Stimulated activated CD4-positive, alpha-beta T cell treated with anti-CD3 and anti-CD28 coated beads, Interleukin-4, amount 100 ng/mL, for 4 hours (primary cell): ENCODE measurements around the gene MAP3K14.

ENCODE experiments used
- DNase-seq, 2 experiments: peaks; one replicate each; pipeline ENCODE4 v3.0.0-alpha.2; 2020

The MAP3K14 gene

DNA sequence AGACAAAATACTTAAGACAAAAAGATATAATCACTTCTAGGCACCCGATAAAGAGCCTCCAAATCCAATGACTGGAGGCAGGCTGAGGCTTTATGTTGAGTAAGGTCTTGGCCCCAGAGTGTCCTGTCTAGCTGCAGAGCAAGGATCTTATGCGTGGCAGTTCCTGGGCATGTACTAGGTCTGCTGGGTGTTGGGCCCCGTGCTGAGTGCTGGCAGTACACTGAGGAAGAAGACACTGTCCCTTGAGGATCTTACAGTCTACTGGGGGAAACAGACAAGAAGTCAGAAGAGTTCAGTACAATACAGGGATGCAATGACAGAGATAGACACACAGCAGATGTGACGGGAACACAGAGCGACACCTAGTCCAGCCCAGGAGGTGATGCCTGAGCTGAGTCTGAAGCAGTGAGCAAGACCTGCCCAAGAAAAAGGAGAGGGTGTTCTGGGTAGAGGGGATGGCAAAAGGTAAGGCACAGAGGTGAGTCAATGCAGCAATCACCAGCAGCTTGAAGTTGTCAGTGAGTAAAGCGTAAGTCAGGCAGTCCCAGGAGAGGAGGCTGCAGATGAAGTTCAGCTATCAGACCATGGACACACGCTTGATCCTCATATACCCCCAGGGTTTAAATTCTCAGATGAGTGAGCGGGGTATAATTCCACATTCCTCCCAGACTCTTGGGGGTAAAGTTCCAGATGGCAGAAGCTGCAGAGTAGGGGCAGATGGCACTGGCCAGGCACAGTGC, 18.1 kb downstream of the MAP3K14 start:
- no peak for DNase-seq

DNA sequence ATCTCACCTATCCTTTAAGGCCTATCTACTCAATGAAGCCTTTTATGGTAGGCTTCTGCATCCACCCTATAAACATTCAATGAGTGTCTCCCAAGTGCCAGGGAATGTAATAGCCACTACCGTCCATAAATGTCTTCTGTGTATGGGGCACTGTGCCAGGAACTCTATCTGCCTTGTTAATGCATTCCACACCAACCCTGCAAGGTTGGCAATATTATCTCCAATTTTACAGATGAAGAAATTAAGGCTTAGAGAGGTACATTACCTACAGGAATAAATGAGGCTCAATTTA, 20.0 kb downstream of the MAP3K14 start:
- DNase-seq, result no peak

DNA sequence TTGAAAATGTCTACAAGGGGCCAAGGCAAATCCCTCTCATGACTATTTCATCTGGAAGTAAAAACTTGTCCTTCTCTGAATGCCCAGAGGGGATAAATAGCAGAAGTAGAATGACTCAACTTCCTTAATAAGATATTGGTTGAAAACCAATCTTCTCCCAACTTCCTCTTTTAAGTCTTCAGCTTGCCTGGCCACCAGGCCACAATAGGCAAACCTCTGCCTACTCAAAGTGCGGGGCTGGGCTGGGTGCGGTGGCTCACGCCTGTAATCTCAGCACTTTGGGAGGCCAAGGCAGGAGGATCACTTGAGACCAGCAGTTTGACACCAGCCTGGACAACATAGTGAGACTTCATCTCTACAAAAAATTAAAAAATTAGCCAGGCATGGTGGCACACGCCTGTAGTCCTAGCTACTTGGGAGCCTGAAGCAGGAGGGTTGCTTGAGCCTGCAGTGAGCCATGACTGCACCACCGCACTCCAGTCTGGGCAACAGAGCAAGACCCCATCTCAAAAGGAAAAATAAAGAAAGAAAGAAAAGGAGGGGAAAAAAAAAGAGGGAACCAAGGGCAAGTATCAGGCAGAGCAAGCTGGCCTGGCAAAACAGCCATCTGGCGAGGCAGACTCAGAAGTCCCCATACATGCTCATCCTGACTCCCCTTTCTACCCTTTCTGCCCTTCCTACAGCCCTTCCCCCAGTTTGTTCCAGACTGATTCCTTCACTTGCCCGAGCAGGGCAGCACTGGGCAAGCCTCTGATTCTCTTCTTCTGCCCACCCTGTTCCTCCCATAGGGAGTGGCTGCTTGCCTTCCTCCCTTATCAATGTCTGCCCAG, 20.6 kb downstream of the MAP3K14 start:
- DNase-seq, result no peak

DNA sequence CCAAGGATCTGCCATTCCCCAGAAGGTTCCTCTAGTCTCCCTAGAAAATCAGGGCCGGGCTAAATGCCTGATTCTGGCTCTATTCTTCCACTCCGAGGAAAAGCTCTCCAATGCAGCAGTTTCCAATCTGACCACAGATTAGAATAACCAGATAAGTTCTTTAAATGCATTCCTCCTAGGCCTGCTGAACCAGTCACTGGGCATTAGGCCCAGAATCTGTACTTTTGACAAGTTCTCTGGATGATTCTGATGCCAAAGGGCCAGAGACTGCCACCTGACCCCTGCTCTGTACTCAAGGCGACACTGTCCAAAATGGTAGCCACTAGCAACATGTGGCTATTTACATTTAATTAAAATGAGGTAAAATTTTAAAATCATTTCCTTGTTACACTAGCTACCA, 22.3 kb downstream of the MAP3K14 start:
- DNase-seq, result no peak

DNA sequence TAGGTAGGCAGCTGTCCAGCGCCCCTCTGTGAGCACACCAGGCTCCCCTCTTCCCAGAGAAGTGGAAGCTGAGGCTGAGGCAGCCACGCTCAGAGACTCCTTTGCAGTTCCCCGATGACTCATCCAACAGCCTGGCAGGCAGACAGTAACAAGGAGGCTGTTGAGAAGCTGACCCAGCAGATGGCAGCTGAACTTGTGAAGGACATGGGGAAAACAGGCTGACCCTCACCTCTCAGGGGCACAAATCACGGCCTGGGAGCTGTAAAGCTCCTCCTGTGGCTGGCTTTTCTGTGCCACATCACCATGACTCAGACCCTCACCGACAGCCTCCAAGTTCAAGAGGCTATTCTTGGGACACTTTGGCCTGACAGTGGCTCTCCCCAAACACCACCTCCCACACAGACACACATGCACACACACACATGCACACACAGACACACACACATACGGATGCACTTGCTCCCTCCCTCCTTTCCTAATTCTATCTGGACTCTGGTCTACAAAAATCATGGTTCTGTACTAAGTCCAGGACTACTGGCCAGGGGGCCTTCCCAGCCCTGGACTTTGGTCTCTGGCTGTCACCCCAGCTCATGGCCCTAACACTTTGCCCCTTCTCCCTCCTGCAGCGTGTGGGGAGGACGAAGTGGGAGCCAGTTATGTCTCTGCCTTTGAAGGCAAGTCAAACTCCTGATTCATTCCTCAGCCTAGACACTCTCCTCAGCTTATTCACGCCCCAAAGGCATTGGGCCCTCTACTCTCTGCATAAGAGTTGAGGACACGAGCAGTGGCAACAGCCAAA, 23.2 kb downstream of the MAP3K14 start:
- no peak for DNase-seq

DNA sequence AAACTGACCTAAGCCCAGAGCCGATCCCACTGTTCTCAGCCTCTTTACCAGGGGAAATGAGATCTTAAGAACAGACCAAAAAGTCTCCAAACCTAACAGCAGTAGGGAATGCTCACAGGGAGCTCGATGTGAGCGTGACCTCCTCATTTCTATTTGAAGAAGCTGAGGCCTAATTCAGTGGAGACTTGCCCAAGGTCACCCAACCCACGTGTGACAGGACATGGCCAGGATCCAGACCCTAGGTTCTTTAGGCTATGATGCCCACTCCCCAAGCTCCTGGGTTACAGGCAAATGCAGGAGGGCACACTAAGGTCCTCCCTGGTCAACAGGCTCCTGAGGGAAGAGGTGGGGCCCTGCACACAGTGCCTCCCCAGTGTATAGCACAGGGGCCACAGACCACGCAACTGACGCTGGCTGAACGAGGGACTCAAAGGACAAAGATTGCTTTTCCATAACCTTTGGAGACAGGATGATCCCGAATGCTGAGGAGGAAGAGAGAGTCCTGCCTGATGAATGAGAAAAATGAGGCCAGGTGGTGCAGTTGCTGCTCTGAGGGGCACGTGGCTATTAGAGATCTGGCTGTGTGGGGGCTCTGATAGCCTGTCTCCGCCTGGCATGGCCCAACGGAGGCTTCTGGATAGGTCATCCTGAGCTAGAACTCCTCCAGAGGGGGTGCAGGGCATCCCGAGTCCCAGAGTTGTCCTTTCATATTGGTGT, 24.0 kb downstream of the MAP3K14 start:
- no peak for DNase-seq

DNA sequence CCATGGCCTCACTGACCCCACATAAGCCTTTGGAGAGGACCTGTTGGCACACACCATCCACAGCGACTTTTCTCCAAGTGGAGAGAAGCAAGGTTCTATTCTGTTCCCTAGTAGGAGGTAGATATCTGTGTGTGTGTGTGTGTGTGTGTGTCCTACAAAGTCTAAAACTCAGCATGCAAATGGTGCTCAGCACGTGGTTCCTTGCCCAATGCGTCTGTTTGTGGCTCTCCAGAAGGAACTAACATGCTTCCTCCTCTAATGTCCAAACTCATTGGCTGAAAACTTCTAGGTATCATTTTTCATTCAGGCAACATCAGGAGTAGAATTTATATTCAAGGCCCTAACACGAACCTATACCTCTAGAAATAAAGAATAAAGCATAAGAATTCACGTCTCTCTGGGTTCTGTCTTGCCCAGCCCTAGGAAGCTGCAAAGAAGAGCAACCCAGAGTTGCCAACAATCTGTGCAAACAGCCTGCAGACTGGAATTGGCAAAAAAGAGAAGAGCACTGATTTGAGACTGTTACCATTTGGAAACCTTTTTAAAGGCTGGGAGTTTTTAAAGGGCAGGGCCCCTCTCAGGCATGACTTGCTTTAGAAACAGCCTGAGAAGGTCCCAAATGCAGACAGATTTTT, 25.5 kb downstream of the MAP3K14 start:
- no peak for DNase-seq

DNA sequence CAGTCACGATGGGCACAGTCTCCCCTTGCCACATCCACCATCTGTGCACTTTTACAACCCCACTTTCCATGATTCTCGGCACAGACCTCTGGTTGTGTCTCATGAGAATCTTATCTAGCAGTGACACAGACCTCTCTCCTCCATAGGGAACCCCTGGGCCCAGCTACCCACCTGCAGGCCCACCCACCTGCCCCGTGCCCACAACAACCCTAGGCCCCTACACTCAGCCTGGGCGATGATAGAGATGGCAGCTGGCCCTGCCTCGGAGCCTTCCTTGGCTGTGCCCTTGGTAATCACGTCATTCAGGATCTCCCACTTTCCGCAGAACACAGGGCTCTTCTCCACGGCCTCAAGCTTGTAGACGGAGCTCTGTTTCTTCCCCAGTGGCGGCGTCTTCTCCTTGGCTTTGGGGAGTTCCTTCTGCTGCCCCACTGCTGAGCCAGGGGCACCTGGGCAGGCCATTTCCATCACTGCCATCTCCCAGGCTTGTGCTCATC, 26.5 kb downstream of the MAP3K14 start:
- DNase-seq, result no peak

DNA sequence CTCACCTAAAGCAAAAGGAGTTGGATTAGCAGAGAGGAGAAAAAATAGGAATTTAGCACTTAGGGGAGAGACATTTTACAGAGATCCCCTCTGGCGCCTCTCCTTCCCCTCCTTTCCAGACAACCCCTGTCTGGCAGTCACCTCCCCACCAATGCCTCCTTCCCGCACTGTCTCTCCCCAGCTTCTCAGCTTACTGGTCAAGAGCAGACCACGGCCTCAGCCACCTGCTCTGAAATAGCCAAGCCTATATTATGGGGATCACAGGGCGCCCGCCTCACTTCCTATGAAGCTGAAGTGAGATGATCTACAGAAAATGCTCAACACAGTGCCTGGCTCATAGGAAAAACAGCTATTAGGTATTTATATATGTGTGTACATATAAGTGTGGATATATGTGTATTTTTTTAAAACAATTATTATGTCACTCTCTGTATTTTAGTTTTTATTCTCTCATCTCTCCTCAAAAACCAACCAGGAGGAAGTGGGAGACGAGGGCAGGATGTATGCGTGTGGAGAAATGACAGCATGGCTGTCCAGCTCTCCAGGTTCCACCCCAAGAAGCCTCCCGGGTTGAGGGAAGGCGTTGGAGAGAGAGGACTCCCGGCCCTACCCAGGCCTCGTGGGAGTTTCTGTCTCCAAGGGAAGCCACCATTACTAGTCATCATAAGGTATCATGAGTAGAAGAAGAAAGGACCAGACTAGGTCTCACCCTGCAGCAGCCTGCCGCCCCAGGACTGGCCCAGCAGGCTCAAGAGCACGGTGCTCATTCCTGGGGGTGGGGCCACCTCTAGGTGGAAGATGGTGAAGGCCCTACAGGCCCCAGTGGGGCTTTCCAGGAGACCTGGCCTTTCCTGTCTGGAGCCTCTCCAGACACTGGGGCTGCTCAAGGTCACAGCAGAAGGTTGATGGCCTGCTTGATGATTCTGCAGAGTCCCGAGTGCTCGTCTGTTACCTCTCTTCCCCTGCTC, 27.2 kb downstream of the MAP3K14 start:
- DNase-seq, result no peak

DNA sequence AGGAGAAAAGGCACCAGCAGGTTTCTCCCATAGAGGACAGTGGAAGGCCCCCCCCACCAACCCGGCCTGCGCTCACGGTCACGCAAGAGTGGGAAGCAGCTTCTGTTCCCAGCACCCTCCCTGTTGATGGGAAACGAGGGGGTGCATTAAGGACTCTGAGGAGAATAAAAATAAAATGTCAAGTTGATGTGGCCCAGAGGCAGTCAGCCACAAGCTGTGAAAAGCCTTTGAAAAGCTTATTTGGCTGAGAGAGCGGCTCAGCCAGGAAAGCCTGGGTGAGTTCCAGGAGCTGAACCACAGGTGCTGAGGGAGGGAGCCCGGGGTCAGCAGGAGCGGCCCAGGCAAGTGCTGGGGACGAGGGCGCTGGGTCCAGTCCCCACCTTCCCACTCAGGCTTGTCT, 28.0 kb downstream of the MAP3K14 start:
- DNase-seq, result no peak

DNA sequence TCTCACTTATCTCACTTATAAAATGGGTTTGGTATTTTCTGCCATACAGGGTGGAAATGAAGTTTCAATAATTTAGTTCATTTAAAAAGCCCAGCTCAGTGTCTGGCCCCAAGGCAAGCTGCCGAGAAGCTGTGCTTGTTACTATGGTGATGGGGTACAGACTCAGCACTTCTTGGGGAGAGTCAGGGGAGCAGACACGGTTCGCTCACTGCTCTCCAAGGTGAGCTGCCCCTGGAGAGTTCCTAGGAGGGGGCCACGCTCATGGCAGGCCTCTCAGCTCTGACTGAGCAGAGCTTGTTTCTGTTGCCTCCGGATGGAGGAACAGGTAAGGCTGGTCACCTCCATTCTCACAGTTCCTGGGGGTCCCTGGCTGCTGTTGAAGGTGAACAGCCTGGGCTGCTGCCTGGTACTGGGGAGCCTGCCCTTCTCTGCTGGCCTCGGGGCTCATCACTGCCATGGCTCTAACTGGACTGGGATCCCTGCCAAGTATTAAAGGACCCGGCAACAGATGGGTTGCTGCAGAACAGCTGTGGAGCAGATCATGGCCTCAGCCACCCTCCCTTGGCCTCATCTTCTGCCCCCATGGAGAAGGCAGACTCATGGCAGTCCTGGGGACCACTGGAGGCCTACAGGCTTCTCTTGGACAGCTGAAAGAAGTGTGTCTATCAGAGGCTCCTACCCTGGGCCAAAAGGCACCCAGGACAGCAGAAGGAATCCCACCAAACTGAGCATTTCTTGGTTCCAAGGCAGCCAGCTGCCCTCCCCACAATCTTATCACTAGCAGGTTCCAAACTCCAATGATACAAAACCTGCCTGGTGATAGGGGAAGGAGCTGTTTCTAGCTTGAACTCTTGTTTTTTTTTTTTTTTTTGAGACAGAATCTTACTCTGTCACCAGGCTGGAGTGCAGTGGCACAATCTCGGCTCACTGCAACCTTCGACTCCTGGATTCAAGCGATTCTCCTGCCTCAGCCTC, 29.0 kb downstream of the MAP3K14 start:
- DNase-seq, result no peak

DNA sequence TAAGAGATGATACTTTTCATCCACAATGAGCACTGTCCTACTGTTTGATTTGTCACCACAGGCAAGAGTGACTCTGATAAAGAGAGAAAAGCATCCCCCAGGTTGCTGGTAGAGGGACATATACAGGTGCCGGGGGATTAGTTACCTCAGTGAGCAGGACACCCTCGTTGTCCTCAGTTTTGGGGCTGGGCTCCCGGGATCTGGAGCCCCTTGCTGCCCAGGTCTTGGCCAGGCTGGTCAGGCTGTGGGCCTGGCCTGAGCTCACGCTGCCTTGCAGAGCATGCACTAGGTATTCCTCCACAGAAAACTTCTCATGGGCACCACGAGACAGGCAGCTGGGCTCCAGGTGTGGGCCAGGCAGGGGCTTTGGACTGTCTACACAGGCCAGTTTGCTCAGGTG, 30.5 kb downstream of the MAP3K14 start:
- no peak for DNase-seq

DNA sequence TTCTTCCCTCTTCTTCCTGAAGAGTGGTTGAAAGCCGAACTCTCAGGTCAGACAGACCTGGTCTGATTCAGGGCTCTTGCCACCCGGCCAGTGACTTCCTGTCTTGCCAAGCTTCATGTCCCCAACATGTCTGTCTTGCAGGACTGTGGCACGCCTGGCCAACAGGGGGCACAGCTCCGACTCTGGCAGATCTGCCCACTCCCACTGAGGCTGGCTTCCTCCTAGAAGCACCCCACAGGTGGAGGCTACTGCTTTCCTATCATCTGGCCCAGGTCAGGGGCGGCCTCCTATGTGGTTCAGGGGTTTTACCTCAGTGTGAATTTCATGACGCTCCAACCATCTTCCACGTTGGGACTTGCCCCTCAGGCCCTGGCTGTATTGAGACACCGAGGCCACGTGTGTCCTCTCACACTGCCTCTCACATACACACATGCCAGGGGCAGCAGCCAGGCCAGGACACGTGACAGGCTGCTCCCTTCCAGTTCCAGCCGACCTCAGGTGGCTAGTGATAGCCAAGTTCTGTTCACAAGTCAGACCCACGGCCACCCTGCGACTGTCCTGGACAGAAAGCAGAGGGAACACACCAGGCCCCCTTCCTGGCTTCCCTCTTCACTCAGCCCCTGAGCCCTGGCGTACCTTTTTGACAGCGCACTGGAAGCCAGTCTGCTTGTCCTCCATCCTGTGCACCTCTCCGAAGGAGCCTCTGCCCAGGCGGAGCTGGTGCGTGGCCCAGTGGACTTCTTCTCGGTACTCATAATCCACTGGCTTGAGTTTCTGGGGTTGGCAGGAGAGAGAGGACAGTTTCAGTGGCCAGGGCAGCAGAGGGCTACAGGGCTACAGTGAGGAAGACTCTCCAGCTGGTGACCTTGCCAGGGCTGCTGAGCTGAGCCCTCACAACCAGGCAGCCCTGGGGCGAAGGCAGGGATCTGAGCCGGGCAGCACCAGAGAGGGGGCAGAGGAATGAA, 32.4 kb downstream of the MAP3K14 start:
- DNase-seq, result peak; percentile 42 to 53

DNA sequence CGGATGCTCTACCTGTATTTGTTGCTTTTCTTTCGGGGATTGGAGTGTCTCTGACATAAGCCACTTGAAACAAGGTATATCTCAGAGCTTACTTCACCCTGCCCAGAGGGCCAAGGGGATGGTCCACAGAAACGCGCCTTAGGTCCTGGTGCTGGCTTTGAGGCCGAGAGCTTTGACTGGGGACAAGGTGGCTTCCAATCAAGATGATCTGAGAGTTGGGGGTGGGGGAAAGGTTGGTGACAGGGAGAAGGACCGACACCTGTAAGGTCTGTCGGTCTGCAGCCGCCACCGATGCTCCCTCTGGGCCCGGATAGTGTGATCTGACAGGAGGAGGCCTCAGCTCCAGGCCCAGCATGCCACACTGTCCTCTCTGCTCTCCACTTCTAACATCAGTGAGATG, 33.1 kb downstream of the MAP3K14 start:
- DNase-seq, result no peak

DNA sequence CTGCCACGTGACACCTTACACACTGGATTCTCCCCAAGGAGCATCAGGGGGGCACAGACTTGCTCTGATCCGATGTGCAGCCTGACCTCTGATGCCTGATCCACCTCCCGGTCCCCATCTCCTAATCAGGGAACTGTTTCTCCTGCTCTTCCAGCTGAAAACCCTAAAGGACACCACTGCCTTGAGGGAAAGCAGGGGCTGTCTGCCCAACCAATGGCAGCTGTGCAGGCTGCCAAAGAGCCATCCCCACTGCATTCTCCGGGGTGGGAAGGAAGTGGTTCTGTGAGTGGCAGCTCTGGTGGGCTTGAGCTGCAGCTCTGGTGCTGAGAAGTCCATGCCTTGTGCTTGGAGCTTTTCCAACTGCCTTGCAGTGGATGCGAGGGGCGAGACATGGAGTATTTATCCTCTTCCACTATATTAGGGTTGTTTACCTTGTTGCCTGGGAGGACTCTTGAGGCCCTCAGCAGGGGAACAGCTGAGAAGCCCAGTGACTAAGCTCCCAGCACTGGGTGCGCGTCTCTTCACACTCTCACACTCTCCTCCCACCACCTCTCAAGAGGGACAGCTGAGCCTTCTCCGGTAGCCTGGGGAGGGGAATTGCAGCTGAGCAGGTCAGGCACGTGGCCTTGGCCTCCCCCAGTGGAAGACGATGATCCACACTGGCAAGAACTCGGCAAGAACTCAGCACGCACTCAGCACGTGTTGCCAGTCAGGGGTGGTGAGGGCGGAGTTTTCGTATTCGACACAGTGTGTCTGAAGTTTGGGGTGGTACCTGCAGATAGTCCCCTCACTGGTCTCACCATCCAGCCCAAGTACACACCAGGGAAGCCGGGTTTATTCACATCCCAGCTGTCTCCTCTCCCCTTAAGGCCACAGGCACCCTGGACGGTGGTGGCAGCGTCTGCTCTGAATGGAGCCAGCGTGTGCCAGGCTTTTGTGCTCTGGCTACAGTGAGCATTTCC, 33.9 kb downstream of the MAP3K14 start:
- no peak for DNase-seq

DNA sequence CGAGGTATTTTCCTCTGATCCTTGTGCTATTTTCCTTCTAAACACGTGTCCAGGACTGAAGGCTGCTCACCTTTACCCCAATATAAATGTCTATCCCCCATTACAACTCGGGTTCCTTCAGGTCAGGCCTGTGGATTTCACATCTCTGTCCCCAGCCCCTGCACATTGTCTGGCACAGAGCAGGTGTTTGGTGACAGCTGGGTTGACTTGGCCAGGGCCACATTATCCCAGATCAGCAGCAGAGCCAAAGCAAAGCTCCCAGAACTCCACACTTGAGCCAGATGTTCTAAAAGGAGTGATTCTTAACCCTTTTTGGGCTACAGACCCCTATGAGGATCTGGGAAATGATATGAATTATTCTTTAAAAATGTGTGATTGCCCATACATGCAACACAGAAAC, 36.9 kb downstream of the MAP3K14 start:
- no peak for DNase-seq

DNA sequence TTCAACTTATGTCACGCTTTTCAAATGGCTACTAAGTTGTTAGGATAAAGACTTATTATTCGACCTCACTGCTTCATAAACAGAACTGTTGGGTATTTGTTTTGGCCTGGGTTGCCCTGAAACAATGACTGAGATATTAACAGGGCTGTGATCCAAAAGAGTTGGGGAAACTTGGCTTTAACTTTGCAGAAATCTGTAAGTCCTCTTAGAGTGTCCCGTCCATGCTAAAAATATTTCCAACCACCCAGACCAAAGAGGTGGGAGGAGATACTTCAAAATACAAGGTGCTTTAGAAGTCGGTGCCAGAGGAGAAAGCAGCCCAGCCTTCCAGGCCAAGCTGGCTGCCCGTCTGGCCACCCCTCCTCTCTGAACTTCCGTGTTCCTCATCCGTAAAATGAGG, 38.8 kb downstream of the MAP3K14 start:
- no peak for DNase-seq
